SK-N-SH (cell line): Measurements from ENCODE around the gene CDH26. TPM values are rescaled to one million over a fixed set of nuclear protein-coding genes. Genes with fewer than 3 reads are reported as not detected.

Experiments
- CTCF ChIA-PET: fragments of 300-600, 350-600 bp; formaldehyde crosslinking; extraction: SDS; loops from one replicate; lab custom pipeline; 2021; lab: Yijun Ruan, JAX
- POLR2A ChIA-PET: fragments of 350-600 bp; sonication (Branson Sonifier 250); formaldehyde crosslinking; extraction: SDS; loops from one replicate; lab custom pipeline; 2020; ENCODE audit warnings: antibody characterized with exemption, inconsistent platforms; lab: Yijun Ruan, JAX
- DNase-seq: peaks from one replicate; pipeline ENCODE4 v3.0.0; 2012
- H2AFZ ChIP-seq: fragments of 200-600 bp; sonication (generic); 2 replicates; pipeline ENCODE4 v1.8.1; 2016; ENCODE audit warnings: antibody characterized with exemption, mild to moderate bottlenecking, low read depth
- H3F3A ChIP-seq: fragments of 200-600 bp; sonication (generic); replicated peaks from 2 replicates; pipeline ENCODE3; 2016; ENCODE audit warnings: antibody characterized with exemption, mild to moderate bottlenecking; ENCODE audit not compliant: insufficient read depth
- H3K27ac ChIP-seq, 2 experiments: fragments of 200-500 bp in 1 of 2; fragments of 200-600 bp in 1 of 2; sonication (Bioruptor generic) in 1 of 2; sonication (generic), shearing (Covaris generic) in 1 of 2; 2 replicates each; pipeline versions ENCODE4 v1.5.1 to v1.6.1; 2014 to 2016; ENCODE audit warnings: low read depth in 2 of 2, inconsistent platforms in 1 of 2, low read length in 1 of 2, mild to moderate bottlenecking in 1 of 2, mixed read lengths in 1 of 2
- H3K27me3 ChIP-seq: fragments of 200-600 bp; sonication (generic), shearing (Covaris generic); 2 replicates; pipeline ENCODE4 v1.6.1; 2016; ENCODE audit warnings: mixed run types; ENCODE audit not compliant: insufficient read depth
- H3K36me3 ChIP-seq, 2 experiments: fragments of 200-500 bp in 1 of 2; fragments of 200-600 bp in 1 of 2; sonication (Bioruptor generic) in 1 of 2; sonication (generic) in 1 of 2; replicated peaks in 1 of 2; 2 replicates each; pipeline versions ENCODE3 to v1.5.1; 2014 to 2016; ENCODE audit warnings: low read length in 1 of 2, mild to moderate bottlenecking in 1 of 2; ENCODE audit not compliant: insufficient read depth in 2 of 2, control insufficient read depth in 1 of 2
- H3K4me1 ChIP-seq, 2 experiments: fragments of 200-500 bp in 1 of 2; fragments of 200-600 bp in 1 of 2; sonication (Bioruptor generic) in 1 of 2; sonication (generic), shearing (Covaris generic) in 1 of 2; 2 replicates each; pipeline versions ENCODE4 v1.5.1 to v1.6.1; 2014 to 2016; ENCODE audit warnings: low read depth in 1 of 2, low read length in 1 of 2, mixed run types in 1 of 2; ENCODE audit not compliant: insufficient read depth in 2 of 2, control insufficient read depth in 1 of 2
- H3K4me2 ChIP-seq: fragments of 200-600 bp; sonication (generic), shearing (Covaris generic); 2 replicates; pipeline ENCODE4 v1.6.1; 2017; ENCODE audit warnings: mixed run types
- H3K4me3 ChIP-seq, 2 experiments: fragments of 200-500 bp in 1 of 2; fragments of 200-600 bp in 1 of 2; sonication (Bioruptor generic) in 1 of 2; sonication (generic), shearing (Covaris generic) in 1 of 2; 2 replicates each; pipeline versions ENCODE4 v1.5.1 to v1.8.1; 2014 to 2016; ENCODE audit warnings: low read depth in 2 of 2, inconsistent platforms in 1 of 2, low read length in 1 of 2, mild to moderate bottlenecking in 1 of 2, mixed read lengths in 1 of 2, moderate library complexity in 1 of 2
- H3K79me2 ChIP-seq: fragments of 200-600 bp; sonication (generic); 2 replicates; pipeline ENCODE4 v1.8.1; 2017; ENCODE audit warnings: mild to moderate bottlenecking; ENCODE audit not compliant: insufficient read depth
- H3K9ac ChIP-seq: fragments of 200-600 bp; sonication (generic); 2 replicates; pipeline ENCODE4 v1.6.1; 2017; ENCODE audit warnings: mixed run types
- H3K9me2 ChIP-seq: fragments of 200-600 bp; sonication (generic); 2 replicates; pipeline ENCODE4 v1.6.1; 2017; ENCODE audit warnings: mixed run types
- H3K9me3 ChIP-seq: fragments of 200-600 bp; sonication (generic); 2 replicates; pipeline ENCODE4 v1.6.1; 2017; ENCODE audit warnings: mixed run types, mild to moderate bottlenecking, moderate library complexity
- H4K20me1 ChIP-seq: fragments of 200-600 bp; sonication (generic); 2 replicates; pipeline ENCODE4 v1.6.1; 2017; ENCODE audit warnings: mild to moderate bottlenecking, mixed run types; ENCODE audit not compliant: insufficient read depth
- CTCF ChIP-seq: fragments of 200-600 bp; sonication (generic); IDR thresholded peaks from 2 replicates; pipeline ENCODE4 v1.6.1; 2017; ENCODE audit warnings: antibody characterized with exemption, mild to moderate bottlenecking, moderate library complexity
- ELF1 ChIP-seq: IDR thresholded peaks from 2 replicates; pipeline ENCODE4 v1.4.0; 2012
- FOSL2 ChIP-seq: IDR thresholded peaks from 2 replicates; pipeline ENCODE4 v1.4.0; 2012; ENCODE audit warnings: low read depth, mild to moderate bottlenecking, moderate library complexity, borderline replicate concordance
- FOXJ3 ChIP-seq: sonication (generic); formaldehyde crosslinking; IDR thresholded peaks from 2 replicates; pipeline ENCODE4 v1.5.1; 2020; ENCODE audit warnings: mild to moderate bottlenecking, missing genetic modification reagents
- FOXM1 ChIP-seq: IDR thresholded peaks from 2 replicates; pipeline ENCODE4 v1.4.0; 2012; ENCODE audit warnings: low read depth, mild to moderate bottlenecking
- JUND ChIP-seq: IDR thresholded peaks from 2 replicates; pipeline ENCODE4 v1.4.0; 2012
- MXI1 ChIP-seq: IDR thresholded peaks from 2 replicates; pipeline ENCODE4 v1.6.1; 2012; ENCODE audit warnings: mild to moderate bottlenecking, low read depth, low read length, improper control_type of control experiment
- NFIC ChIP-seq: IDR thresholded peaks from 2 replicates; pipeline ENCODE4 v1.4.0; 2012; ENCODE audit warnings: borderline replicate concordance
- NRF1 ChIP-seq: IDR thresholded peaks from 2 replicates; pipeline ENCODE4 v1.6.1; 2012; ENCODE audit warnings: low read depth, mild to moderate bottlenecking, low read length
- RCOR1 ChIP-seq: fragments of 150-350 bp; IDR thresholded peaks from 2 replicates; pipeline ENCODE4 v1.6.1; 2017; ENCODE audit warnings: antibody characterized with exemption, low read length
- RFX5 ChIP-seq: IDR thresholded peaks from 2 replicates; pipeline ENCODE4 v1.6.1; 2012; ENCODE audit warnings: mild to moderate bottlenecking, improper control_type of control experiment, low read length
- RXRA ChIP-seq: IDR thresholded peaks from 2 replicates; pipeline ENCODE4 v1.4.0; 2012; ENCODE audit warnings: low read depth, mild to moderate bottlenecking, borderline replicate concordance
- TAF1 ChIP-seq: IDR thresholded peaks from 2 replicates; pipeline ENCODE4 v1.6.1; 2012; ENCODE audit warnings: low read depth, mild to moderate bottlenecking, low read length, moderate library complexity, borderline replicate concordance
- TCF12 ChIP-seq: IDR thresholded peaks from 2 replicates; pipeline ENCODE4 v1.4.0; 2012
- TEAD4 ChIP-seq: IDR thresholded peaks from 2 replicates; pipeline ENCODE4 v1.4.0; 2012; ENCODE audit warnings: mild to moderate bottlenecking, borderline replicate concordance; ENCODE audit not compliant: insufficient read depth
- USF1 ChIP-seq: IDR thresholded peaks from 2 replicates; pipeline ENCODE4 v1.4.0; 2012; ENCODE audit warnings: low read depth, borderline replicate concordance
- YY1 ChIP-seq: IDR thresholded peaks from 2 replicates; pipeline ENCODE4 v1.4.0; 2012; ENCODE audit warnings: low read depth, mild to moderate bottlenecking
- ZBTB33 ChIP-seq: IDR thresholded peaks from 2 replicates; pipeline ENCODE4 v1.4.0; 2012; ENCODE audit warnings: low read depth, borderline replicate concordance
- WGBS: methylation state at CpG from one replicate; pipeline ENCODE4 v1.1.6; 2017; ENCODE audit warnings: low lambda C conversion rate; 5-methylcytosine and 5-hydroxymethylcytosine counted together
- polyA plus RNA-seq, 3 experiments: library from polyadenylated mRNA; depleted of rRNA; stranded (reverse); fragments of >200 nt; gene quantifications; 2 replicates each; pipeline ENCODE4 v1.2.3, GENCODE V29; 2012

The CDH26 gene
- polyA plus RNA-seq, 1 of the 3 experiments (the other 2 are of a cell fraction): 0.13 TPM

GRCh38 chr20:60054716-60055634, 96.8 kb downstream of the CDH26 start:
- Histone ChIP-seq H3K4me1 (no peaks in the 10 kb centered on the region; a peak in 2 of 4 replicates), H3K79me2 (no peaks in the 10 kb centered on the region), H3K4me3 (no peak overlapping the region), H3K4me2 (no peak overlapping the region), H3F3A (no peaks in the 10 kb centered on the region), H3K27me3 (no peaks in the 10 kb centered on the region), H3K36me3 (no peaks in the 10 kb centered on the region), H3K9me2 (no peaks in the 10 kb centered on the region), H2AFZ (no peak overlapping the region), H4K20me1 (no peaks in the 10 kb centered on the region), H3K27ac (no peak overlapping the region), H3K9me3 (no peaks in the 10 kb centered on the region), H3K9ac (no peak overlapping the region)
- TF ChIP-seq FOXM1 (no peak), RFX5 (no peak), USF1 (no peak), TEAD4 (no peak), FOSL2 (no peak), TAF1 (no peak), RXRA (no peak), NFIC (no peak), FOXJ3 (no peak), MXI1 (no peak), NRF1 (no peak), TCF12 (no peak)
- ChIA-PET POLR2A (no interaction called here), CTCF (interaction anchor here (4.1 kb wide), 1 partner anchor 156 kb away, joined by 48 read pairs; no protein-coding TSS in a partner anchor)
- WGBS: 45% methylated on average over 18 of the region's 24 CpGs
- DNase-seq: no peak

- CTCF ChIA-PET: interaction anchor here (1.0 to 4.1 kb wide), 4 partner anchors 18 to 1841 kb away, joined by 3 to 48 read pairs (median 4); no protein-coding TSS in a partner anchor
- TF ChIP-seq ZBTB33 (no peak), CTCF (no peak), RCOR1 (no peak), TAF1 (no peak), RFX5 (no peak), JUND (no peak), ELF1 (no peak), FOSL2 (no peak), TEAD4 (no peak), YY1 (no peak), USF1 (no peak)
These were observed 97.5 kb downstream of the CDH26 start for GRCh38 chr20:60055740-60056139.

More at GRCh38 chr20:60055740-60056139, 97.5 kb downstream of the CDH26 start:
- Histone ChIP-seq H3K4me3 (no peak overlapping the region), H4K20me1 (no peaks in the 10 kb centered on the region), H3K9me2 (no peaks in the 10 kb centered on the region), H3K4me1 (peaks cover 0 to 3% of the 10 kb centered on the region in 2 experiments; a peak in 2 of 4 replicates), H3K36me3 (no peaks in the 10 kb centered on the region), H3K79me2 (no peaks in the 10 kb centered on the region), H3K27me3 (no peaks in the 10 kb centered on the region), H3K27ac (no peak overlapping the region), H3K9ac (no peak overlapping the region), H2AFZ (no peak overlapping the region), H3F3A (no peaks in the 10 kb centered on the region), H3K4me2 (no peak overlapping the region), H3K9me3 (no peaks in the 10 kb centered on the region)
- POLR2A ChIA-PET: no interaction called here
- 75% methylated on average over 13 of the region's 14 CpGs for WGBS
- no peak for DNase-seq
